ENCODE data around the gene EBI3. TPM values are rescaled to one million over a fixed set of nuclear protein-coding genes. Genes with fewer than 3 reads are reported as not detected.

The EBI3 gene
- total RNA-seq, 6 donors from 2014 or later, result 1.7 to 7.4 (median 2.5) TPM

GRCh38 chr19:4260613-4261191 lies 31.4 kb downstream of the EBI3 start:
- Histone ChIP-seq H3K4me1 (no peaks in the 10 kb centered on the region), H3K4me3 (no peak overlapping the region), H3K27me3 (no peaks in the 10 kb centered on the region), H3K27ac (no peak overlapping the region), H3K9me3 (peaks cover 0 to 6% (median 0%) of the 10 kb centered on the region in 4 donors), H3K36me3 (peaks cover 26 to 96% (median 81%) of the 10 kb centered on the region in 4 donors)
- peak in 1 of 2 donors; percentile 40 for ATAC-seq (ENCODE audit: low FRiP score in 2 of 2)
- no peak for DNase-seq
- 89 to 90% methylated on average over 11 of the region's 11 CpGs for WGBS, 2 donors
- TF ChIP-seq CTCF (IDR thresholded peaks at IDR 0.05) (no peak), POLR2AphosphoS5 (IDR thresholded peaks at IDR 0.05) (no peak), EP300 (IDR thresholded peaks at IDR 0.05) (no peak), POLR2A (IDR thresholded peaks at IDR 0.05) (no peak)

- WGBS, 2 donors, result 67% methylated on average over 4 of the region's 4 CpGs
- Histone ChIP-seq H3K9me3 (no peaks in the 10 kb centered on the region), H3K36me3 (peaks cover 26 to 91% (median 73%) of the 10 kb centered on the region in 4 donors), H3K4me3 (no peak overlapping the region), H3K27ac (no peak overlapping the region), H3K27me3 (no peaks in the 10 kb centered on the region), H3K4me1 (no peaks in the 10 kb centered on the region)
- ATAC-seq (ENCODE audit: low FRiP score in 2 of 2), result no peak
- no peak for DNase-seq
- TF ChIP-seq POLR2AphosphoS5 (IDR thresholded peaks at IDR 0.05), result no peak
- TF ChIP-seq EP300 (IDR thresholded peaks at IDR 0.05), result no peak
- TF ChIP-seq POLR2A (IDR thresholded peaks at IDR 0.05), result no peak
- TF ChIP-seq CTCF (IDR thresholded peaks at IDR 0.05), result no peak
These were observed 35.5 kb downstream of the EBI3 start for GRCh38 chr19:4264812-4265211.

GRCh38 chr19:4266253-4267000 lies 37.1 kb downstream of the EBI3 start:
- no peak overlapping the region for H3K27ac ChIP-seq
- H3K4me1 ChIP-seq, result no peaks in the 10 kb centered on the region
- ATAC-seq (ENCODE audit: low FRiP score in 2 of 2) (no peak), DNase-seq (no peak)
- WGBS, 2 donors, result 88 to 95% methylated on average over 18 of the region's 18 CpGs
- H3K9me3 ChIP-seq, result no peaks in the 10 kb centered on the region
- H3K27me3 ChIP-seq, result no peaks in the 10 kb centered on the region
- H3K4me3 ChIP-seq, result no peak overlapping the region
- peaks cover 26 to 86% (median 60%) of the 10 kb centered on the region in 4 donors for H3K36me3 ChIP-seq
- TF ChIP-seq CTCF (IDR thresholded peaks at IDR 0.05) (no peak), POLR2A (IDR thresholded peaks at IDR 0.05) (no peak), POLR2AphosphoS5 (IDR thresholded peaks at IDR 0.05) (no peak), EP300 (IDR thresholded peaks at IDR 0.05) (no peak)

GRCh38 chr19:4267101-4267900 lies 38.0 kb downstream of the EBI3 start:
- H3K36me3 ChIP-seq, result peaks cover 22 to 84% (median 54%) of the 10 kb centered on the region in 4 donors
- WGBS, 2 donors, result 45 to 52% methylated on average over 15 to 21 of the region's 21 CpGs
- peak; percentile 37 to 83 for DNase-seq
- no peaks in the 10 kb centered on the region for H3K27me3 ChIP-seq
- H3K4me1 ChIP-seq, result no peaks in the 10 kb centered on the region
- H3K4me3 ChIP-seq, result no peak overlapping the region
- no peaks in the 10 kb centered on the region for H3K9me3 ChIP-seq
- H3K27ac ChIP-seq, result no peak overlapping the region
- ATAC-seq (ENCODE audit: low FRiP score in 2 of 2), result peak; percentile 67 to 81
- TF ChIP-seq CTCF (IDR thresholded peaks at IDR 0.05) (peak; percentile 40 to 90 (median 73)), POLR2AphosphoS5 (IDR thresholded peaks at IDR 0.05) (no peak)

Measured in upper lobe of left lung (tissue), 6 donors.